OCI-LY1 (cell line): Measurements from ENCODE around the gene POLE.

Experiments used
- H2AFZ ChIP-seq: fragments of 200-600 bp; sonication (generic), shearing (Covaris generic); 2 replicates; pipeline ENCODE4 v1.6.0; 2014; ENCODE audit warnings: antibody characterized with exemption, mild to moderate bottlenecking, low read length
- H3F3A ChIP-seq: fragments of 200-600 bp; sonication (generic), shearing (Covaris generic); 2 replicates; pipeline ENCODE4 v1.6.0; 2014; ENCODE audit warnings: mild to moderate bottlenecking, antibody characterized with exemption, low read length, moderate library complexity; ENCODE audit not compliant: insufficient read depth
- H3K27ac ChIP-seq: fragments of 200-600 bp; sonication (generic); 2 replicates; pipeline ENCODE4 v1.5.1; 2014; ENCODE audit warnings: low read length, mixed run types, mild to moderate bottlenecking, low read depth; ENCODE audit not compliant: poor library complexity, severe bottlenecking
- H3K27me3 ChIP-seq: fragments of 200-600 bp; sonication (generic); 2 replicates; pipeline ENCODE4 v1.6.0; 2014; ENCODE audit warnings: antibody characterized with exemption, mild to moderate bottlenecking, low read length, moderate library complexity; ENCODE audit not compliant: insufficient read depth
- H3K36me3 ChIP-seq: fragments of 200-600 bp; sonication (generic); 2 replicates; pipeline ENCODE4 v1.6.1; 2014; ENCODE audit warnings: mild to moderate bottlenecking, antibody characterized with exemption, low read length, moderate library complexity, mixed read lengths; ENCODE audit not compliant: insufficient read depth
- H3K4me1 ChIP-seq: fragments of 200-600 bp; sonication (generic); 2 replicates; pipeline ENCODE4 v1.5.1; 2014; ENCODE audit warnings: mild to moderate bottlenecking, low read length, moderate library complexity; ENCODE audit not compliant: insufficient read depth, severe bottlenecking
- H3K4me2 ChIP-seq: fragments of 200-600 bp; sonication (generic), shearing (Covaris generic); 2 replicates; pipeline ENCODE4 v1.6.1; 2014; ENCODE audit warnings: low read length
- H3K4me3 ChIP-seq: fragments of 200-600 bp; sonication (generic); 2 replicates; pipeline ENCODE4 v1.5.1; 2014; ENCODE audit warnings: low read length, low read depth, mild to moderate bottlenecking, mixed read lengths; ENCODE audit not compliant: poor library complexity, severe bottlenecking
- H3K79me2 ChIP-seq: fragments of 200-600 bp; shearing (Covaris generic); 2 replicates; pipeline ENCODE4 v1.6.1; 2016; ENCODE audit warnings: mixed run types, low read length, mixed read lengths; ENCODE audit not compliant: insufficient read depth
- H3K9ac ChIP-seq: fragments of 200-600 bp; sonication (generic), shearing (Covaris generic); 2 replicates; pipeline ENCODE4 v1.6.1; 2014; ENCODE audit warnings: mild to moderate bottlenecking, low read length, mixed read lengths
- H3K9me2 ChIP-seq: fragments of 200-600 bp; sonication (generic), shearing (Covaris generic); 2 replicates; pipeline ENCODE4 v1.6.1; 2014; ENCODE audit warnings: low read depth, mild to moderate bottlenecking, low read length, mixed read lengths
- H3K9me3 ChIP-seq: fragments of 200-600 bp; shearing (Covaris generic); 2 replicates; pipeline ENCODE4 v1.6.1; 2014; ENCODE audit warnings: low read length, mixed read lengths
- H4K20me1 ChIP-seq: fragments of 200-600 bp; sonication (generic), shearing (Covaris generic); 2 replicates; pipeline ENCODE4 v1.6.0; 2016; ENCODE audit warnings: mild to moderate bottlenecking, low read length; ENCODE audit not compliant: insufficient read depth
- EZH2 ChIP-seq: fragments of 200-600 bp; sonication (generic), shearing (Covaris generic); IDR thresholded peaks from 2 replicates; pipeline ENCODE4 v1.8.0; 2017; ENCODE audit warnings: borderline replicate concordance, mixed run types, mild to moderate bottlenecking, antibody characterized with exemption, low read length, moderate library complexity, mixed read lengths
- TF ChIP-seq, protein P1 (sequence below): fragments of 200-600 bp; sonication (generic), shearing (Covaris generic); IDR thresholded peaks from 2 replicates; pipeline ENCODE4 v1.5.1; 2017; ENCODE audit warnings: mild to moderate bottlenecking, antibody characterized with exemption, low read length, moderate library complexity, mixed read lengths

Gene POLE

GRCh38 chr12:132707241-132707640, 20.1 kb upstream of the POLE start:
- Histone ChIP-seq H3K9me2 (no peaks in the 10 kb centered on the region), H2AFZ (no peak overlapping the region), H3K4me2 (no peak overlapping the region), H3K4me1 (peaks cover 19% of the 10 kb centered on the region), H3K36me3 (peaks cover 34% of the 10 kb centered on the region), H3K9me3 (no peaks in the 10 kb centered on the region), H3K79me2 (peaks cover 13% of the 10 kb centered on the region), H3F3A (no peaks in the 10 kb centered on the region), H3K9ac (no peak overlapping the region), H3K4me3 (no peak overlapping the region), H3K27me3 (no peaks in the 10 kb centered on the region), H3K27ac (no peak overlapping the region), H4K20me1 (no peaks in the 10 kb centered on the region)
- TF ChIP-seq, protein P1, sequence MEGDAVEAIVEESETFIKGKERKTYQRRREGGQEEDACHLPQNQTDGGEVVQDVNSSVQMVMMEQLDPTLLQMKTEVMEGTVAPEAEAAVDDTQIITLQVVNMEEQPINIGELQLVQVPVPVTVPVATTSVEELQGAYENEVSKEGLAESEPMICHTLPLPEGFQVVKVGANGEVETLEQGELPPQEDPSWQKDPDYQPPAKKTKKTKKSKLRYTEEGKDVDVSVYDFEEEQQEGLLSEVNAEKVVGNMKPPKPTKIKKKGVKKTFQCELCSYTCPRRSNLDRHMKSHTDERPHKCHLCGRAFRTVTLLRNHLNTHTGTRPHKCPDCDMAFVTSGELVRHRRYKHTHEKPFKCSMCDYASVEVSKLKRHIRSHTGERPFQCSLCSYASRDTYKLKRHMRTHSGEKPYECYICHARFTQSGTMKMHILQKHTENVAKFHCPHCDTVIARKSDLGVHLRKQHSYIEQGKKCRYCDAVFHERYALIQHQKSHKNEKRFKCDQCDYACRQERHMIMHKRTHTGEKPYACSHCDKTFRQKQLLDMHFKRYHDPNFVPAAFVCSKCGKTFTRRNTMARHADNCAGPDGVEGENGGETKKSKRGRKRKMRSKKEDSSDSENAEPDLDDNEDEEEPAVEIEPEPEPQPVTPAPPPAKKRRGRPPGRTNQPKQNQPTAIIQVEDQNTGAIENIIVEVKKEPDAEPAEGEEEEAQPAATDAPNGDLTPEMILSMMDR: no peak
- TF ChIP-seq EZH2: no peak

DNA sequence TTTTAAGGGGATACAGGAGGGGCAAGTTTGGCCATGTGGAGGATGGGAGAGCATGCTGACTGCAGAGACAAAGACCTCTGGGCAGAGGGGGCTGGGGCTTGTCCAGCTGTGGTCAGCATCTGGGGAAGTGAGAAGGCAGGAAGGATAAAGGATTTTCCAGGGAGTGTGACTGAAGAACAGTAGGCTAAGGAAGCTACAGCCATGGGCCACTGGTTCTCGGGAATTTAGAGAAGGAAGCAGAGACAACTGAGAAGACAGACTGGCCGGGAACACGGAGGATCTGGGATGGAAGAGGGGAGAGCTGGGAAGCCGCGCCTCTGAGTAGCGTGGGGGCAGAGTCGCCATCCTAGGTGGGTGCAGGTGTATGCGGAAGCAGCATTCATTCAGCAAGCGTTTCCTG, 16.5 kb upstream of the POLE start:
- H3K27me3 ChIP-seq: no peaks in the 10 kb centered on the region
- H3K36me3 ChIP-seq: peaks cover 64% of the 10 kb centered on the region
- 0 out of 2 replicates have a peak, but pooled peaks cover 3% of the 10 kb centered on the region for H3F3A ChIP-seq
- no peak for TF ChIP-seq EZH2
- TF ChIP-seq, protein P1: no peak
- no peak overlapping the region for H3K9ac ChIP-seq
- no peak overlapping the region for H3K27ac ChIP-seq
- H4K20me1 ChIP-seq: no peaks in the 10 kb centered on the region
- no peaks in the 10 kb centered on the region for H3K79me2 ChIP-seq
- H3K9me2 ChIP-seq: no peaks in the 10 kb centered on the region
- no peak overlapping the region for H2AFZ ChIP-seq
- peaks cover 16% of the 10 kb centered on the region for H3K4me1 ChIP-seq
- no peak overlapping the region for H3K4me2 ChIP-seq
- H3K4me3 ChIP-seq: no peak overlapping the region
- no peaks in the 10 kb centered on the region for H3K9me3 ChIP-seq

DNA sequence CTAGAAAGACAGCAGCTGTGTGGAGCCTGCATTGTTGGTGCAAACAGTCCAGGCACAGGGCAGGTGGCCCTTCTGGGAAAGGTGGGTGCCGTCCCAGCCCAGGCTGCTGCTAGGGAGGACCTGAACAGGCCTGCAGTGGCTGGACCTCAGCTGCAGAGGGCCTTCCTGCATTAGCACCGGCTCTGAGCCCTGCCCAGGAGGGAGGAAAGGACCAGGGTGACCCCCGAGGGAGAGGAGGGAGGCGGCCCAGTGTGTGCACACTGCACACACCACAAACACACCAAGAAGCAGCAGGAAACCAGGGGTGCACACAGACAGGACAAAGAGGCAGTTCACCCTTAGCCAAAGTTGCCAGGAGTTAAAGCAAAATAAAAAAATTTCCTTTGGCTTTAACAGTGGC, 15.5 kb upstream of the POLE start:
- peaks cover 16% of the 10 kb centered on the region for H3K4me1 ChIP-seq
- H3K79me2 ChIP-seq: no peaks in the 10 kb centered on the region
- no peaks in the 10 kb centered on the region for H4K20me1 ChIP-seq
- no peak overlapping the region for H3K9ac ChIP-seq
- TF ChIP-seq, protein P1: no peak; the same call in 1 of the 2 replicates
- TF ChIP-seq EZH2: no peak
- no peak overlapping the region for H2AFZ ChIP-seq
- H3K27ac ChIP-seq: no peak overlapping the region
- 0 out of 2 replicates have a peak, but pooled peaks cover 3% of the 10 kb centered on the region for H3F3A ChIP-seq
- no peaks in the 10 kb centered on the region for H3K9me3 ChIP-seq
- no peak overlapping the region for H3K4me3 ChIP-seq
- H3K4me2 ChIP-seq: no peak overlapping the region
- H3K36me3 ChIP-seq: peaks cover 68% of the 10 kb centered on the region
- H3K9me2 ChIP-seq: no peaks in the 10 kb centered on the region
- no peaks in the 10 kb centered on the region for H3K27me3 ChIP-seq
